ENCODE measurements around the gene SRGAP3. TPM values are rescaled to one million over a fixed set of nuclear protein-coding genes. Genes with fewer than 3 reads are reported as not detected.

The SRGAP3 gene
- total RNA-seq, 2 experiments from 2014 or later = 2.8 to 3.2 TPM

GRCh38 chr3:9253327-9253726 lies 3.9 kb upstream of the SRGAP3 start:
- intact Hi-C loops (cut with DNase I, micrococcal nuclease) = no loop called here
- Mint-ChIP-seq H3K27ac (no peak overlapping the region), H3K4me3 (no peak overlapping the region), H3K9me3 (no peaks in the 10 kb centered on the region), H3K36me3 (ENCODE audit: low read depth) (no peaks in the 10 kb centered on the region), H3K4me1 (ENCODE audit: low read depth) (peaks cover 22% of the 10 kb centered on the region), H3K27me3 (peaks cover 12% of the 10 kb centered on the region)
- ChIA-PET POLR2A (no interaction called here), CTCF (no interaction called here)
- TF ChIP-seq CTCF (IDR thresholded peaks at IDR 0.05) = no peak
- peaks cover 0 to 4% of the 10 kb centered on the region in 2 experiments for H3K9me3 ChIP-seq (ENCODE audit: control insufficient read depth in 1 of 2, insufficient read depth in 1 of 2, low read length in 2 of 2)
- no peaks in the 10 kb centered on the region for H3K27me3 ChIP-seq (ENCODE audit: control insufficient read depth in 1 of 2, insufficient read depth in 2 of 2, low read length in 2 of 2)
- no peak for DNase-seq
- ATAC-seq (ENCODE audit: poor library complexity) = no peak
- peaks cover 17% of the 10 kb centered on the region for H3K4me1 ChIP-seq (ENCODE audit: insufficient read depth, low read length)
- H3K27ac ChIP-seq (ENCODE audit: low read depth in 1 of 2, low read length in 2 of 2) = no peak overlapping the region
- no peaks in the 10 kb centered on the region for H3K36me3 ChIP-seq (ENCODE audit: insufficient read depth, low read length)
- H3K4me3 ChIP-seq (ENCODE audit: low read length) = no peak overlapping the region

- H3K4me3 Mint-ChIP-seq = peak overlapping the region; percentile 58
- DNase-seq = no peak
- peaks cover 29% of the 10 kb centered on the region for H3K4me1 ChIP-seq (ENCODE audit: insufficient read depth, low read length)
- H3K36me3 Mint-ChIP-seq (ENCODE audit: low read depth) = no peaks in the 10 kb centered on the region
- TF ChIP-seq CTCF (IDR thresholded peaks at IDR 0.05) = no peak
- POLR2A ChIA-PET = no interaction called here
- no peaks in the 10 kb centered on the region for H3K27me3 ChIP-seq (ENCODE audit: control insufficient read depth in 1 of 2, insufficient read depth in 2 of 2, low read length in 2 of 2)
- no peaks in the 10 kb centered on the region for H3K9me3 Mint-ChIP-seq
- no peaks in the 10 kb centered on the region for H3K9me3 ChIP-seq (ENCODE audit: control insufficient read depth in 1 of 2, insufficient read depth in 1 of 2, low read length in 2 of 2)
- H3K4me3 ChIP-seq (ENCODE audit: low read length) = no peak overlapping the region
- no peak overlapping the region for H3K27ac ChIP-seq (ENCODE audit: low read depth in 1 of 2, low read length in 2 of 2)
- CTCF ChIA-PET = interaction anchor here (1.7 kb wide), 1 partner anchor 51 kb away, joined by 4 read pairs; no protein-coding TSS in a partner anchor
- H3K4me1 Mint-ChIP-seq (ENCODE audit: low read depth) = peaks cover 26% of the 10 kb centered on the region
- ATAC-seq (ENCODE audit: poor library complexity) = no peak
- H3K27me3 Mint-ChIP-seq = peaks cover 12% of the 10 kb centered on the region
- no peak overlapping the region for H3K27ac Mint-ChIP-seq
- no peaks in the 10 kb centered on the region for H3K36me3 ChIP-seq (ENCODE audit: insufficient read depth, low read length)
- intact Hi-C loops (cut with DNase I, micrococcal nuclease) = loop anchor here in 1 of 2 experiments (2.0 kb wide), 1 partner anchor 286 kb away; no protein-coding TSS in a partner anchor
Measured at GRCh38 chr3:9251055-9251786, 1.8 kb upstream of the SRGAP3 start.

DNA sequence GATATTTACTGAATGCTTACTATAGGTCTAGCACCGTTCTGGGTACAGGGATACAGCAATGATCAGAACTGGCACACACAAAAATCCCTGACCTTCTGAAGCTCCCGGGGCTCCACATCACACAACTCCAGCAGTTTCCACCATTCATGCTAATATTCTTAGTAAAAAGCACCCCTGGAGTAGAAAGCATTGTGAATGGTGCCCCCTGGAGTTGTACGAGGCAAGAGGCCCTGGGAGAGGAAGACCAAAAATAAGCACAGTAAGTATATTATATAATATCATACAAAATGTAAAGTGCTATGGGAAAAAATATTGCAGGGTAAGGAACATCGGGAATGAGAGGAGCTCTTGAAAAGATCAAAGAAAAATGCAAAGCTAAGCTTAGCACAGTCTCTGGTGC lies 790 bp upstream of the SRGAP3 start:
- ChIA-PET CTCF (interaction anchor here (1.7 kb wide), 1 partner anchor 52 kb away, joined by 4 read pairs; no protein-coding TSS in a partner anchor), POLR2A (interaction anchor here (1.0 kb wide), 1 partner anchor 113 kb away, joined by 6 read pairs; the partner anchor contains the start of gene THUMPD3)
- ATAC-seq (ENCODE audit: poor library complexity) = no peak
- intact Hi-C loops (cut with DNase I, micrococcal nuclease) = loop anchor here in 1 of 2 experiments (2.0 kb wide), 1 partner anchor 285 kb away; no protein-coding TSS in a partner anchor
- Mint-ChIP-seq H3K27me3 (peaks cover 12% of the 10 kb centered on the region), H3K4me3 (peak overlapping the region; percentile 87), H3K36me3 (ENCODE audit: low read depth) (no peaks in the 10 kb centered on the region), H3K9me3 (no peaks in the 10 kb centered on the region), H3K4me1 (ENCODE audit: low read depth) (peaks cover 26% of the 10 kb centered on the region), H3K27ac (no peak overlapping the region)
- TF ChIP-seq CTCF (IDR thresholded peaks at IDR 0.05) = no peak
- DNase-seq = no peak
- Histone ChIP-seq H3K4me3 (ENCODE audit: low read length) (no peak overlapping the region), H3K27me3 (ENCODE audit: control insufficient read depth in 1 of 2, insufficient read depth in 2 of 2, low read length in 2 of 2) (no peaks in the 10 kb centered on the region), H3K36me3 (ENCODE audit: insufficient read depth, low read length) (no peaks in the 10 kb centered on the region), H3K9me3 (ENCODE audit: control insufficient read depth in 1 of 2, insufficient read depth in 1 of 2, low read length in 2 of 2) (no peaks in the 10 kb centered on the region), H3K27ac (ENCODE audit: low read depth in 1 of 2, low read length in 2 of 2) (no peak overlapping the region), H3K4me1 (ENCODE audit: insufficient read depth, low read length) (peaks cover 29% of the 10 kb centered on the region)
